GM18520 (cell line): ENCODE data around the gene NRG3.

Experiments
- ATAC-seq: cut with Tn5 transposase; IDR thresholded peaks from one replicate; pipeline ENCODE4 v1.9.1; 2021; ENCODE audit not compliant: unreplicated experiment

NRG3 gene

GRCh38 chr10:82462910-82463551, 588.0 kb downstream of the NRG3 start:
- no peak for ATAC-seq

- no peak for ATAC-seq
Measured at GRCh38 chr10:82463614-82464013, 588.6 kb downstream of the NRG3 start.

GRCh38 chr10:82464191-82464818, 589.3 kb downstream of the NRG3 start:
- no peak for ATAC-seq

DNA sequence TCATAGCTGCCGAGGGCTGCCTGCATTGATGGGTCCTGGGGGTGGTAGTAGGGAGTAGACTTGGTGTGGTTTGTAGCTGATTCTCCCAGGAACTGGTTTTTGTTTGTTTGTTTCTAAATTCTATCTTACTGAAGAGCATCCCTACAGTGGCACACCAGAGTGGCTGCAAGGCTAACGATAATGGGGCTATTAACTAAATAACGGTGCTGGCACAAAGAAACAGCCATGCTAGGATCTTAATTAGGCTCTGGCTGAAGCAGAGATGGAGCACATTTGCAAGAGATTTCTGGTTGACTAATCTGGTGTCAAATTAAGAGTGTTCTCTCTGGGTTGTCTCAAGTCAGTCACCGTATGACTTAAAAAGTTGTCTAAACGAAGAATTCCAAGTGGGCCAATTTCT, 590.0 kb downstream of the NRG3 start:
- ATAC-seq, result no peak

DNA sequence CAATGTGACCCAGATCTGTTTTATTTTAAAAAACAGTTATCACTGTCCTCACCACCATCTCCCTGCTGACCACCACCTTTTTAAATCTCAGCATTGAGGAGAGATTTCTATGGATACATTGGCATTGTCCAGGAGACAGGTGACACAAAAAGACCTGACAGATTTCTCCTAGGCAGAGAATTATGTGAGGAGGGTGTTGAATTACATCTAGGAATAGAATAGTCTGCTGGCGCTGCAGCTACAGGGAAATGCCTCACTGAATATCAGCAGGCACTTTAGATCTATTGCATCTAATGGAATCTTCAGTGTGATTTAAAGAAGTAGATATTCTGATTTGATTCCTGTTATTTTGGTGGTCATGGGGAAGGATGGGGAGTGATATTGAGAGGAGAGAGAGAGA, 593.5 kb downstream of the NRG3 start:
- ATAC-seq, result no peak

DNA sequence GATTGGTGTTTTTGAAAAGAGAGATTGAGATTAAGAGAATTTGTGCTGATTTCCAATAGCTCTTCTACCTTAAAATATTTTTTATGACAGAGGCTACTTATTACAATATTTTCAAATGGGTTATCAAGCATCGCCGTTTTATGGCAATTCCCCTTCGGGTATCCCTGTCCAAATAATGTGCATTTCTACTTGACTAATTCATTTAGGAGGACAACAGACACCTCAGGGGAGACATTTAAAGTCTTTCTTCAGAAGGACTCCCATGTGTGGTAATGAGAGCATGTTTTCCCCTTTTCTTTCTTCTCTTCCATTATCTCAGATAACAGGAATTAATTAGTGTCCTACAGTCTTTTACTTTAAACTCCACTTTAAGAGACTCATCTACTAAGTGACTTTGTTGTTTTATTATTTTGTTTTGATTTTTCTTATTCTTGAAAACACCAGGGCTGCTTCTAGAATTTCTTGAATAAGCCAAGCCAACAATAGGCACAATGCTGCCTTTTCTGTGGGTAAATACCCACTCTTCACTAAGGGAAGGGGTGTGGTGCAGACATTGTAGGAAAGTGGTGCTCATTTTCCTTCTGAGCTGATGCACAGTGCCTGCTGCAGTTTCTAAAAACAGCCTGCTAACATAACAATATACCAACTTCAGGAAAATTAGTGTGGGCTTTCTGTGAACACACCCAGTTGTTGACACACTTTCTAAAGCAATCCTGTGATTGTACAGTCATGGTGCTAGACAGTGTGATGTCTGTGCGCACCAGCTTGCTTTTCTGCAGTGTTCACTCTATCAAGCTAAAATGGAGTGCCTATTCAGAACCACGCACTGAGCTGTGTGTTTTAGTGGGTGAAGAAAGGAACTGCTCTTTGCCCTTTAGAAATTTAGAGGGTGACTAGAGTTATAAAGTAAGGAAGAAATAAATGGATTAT, 597.7 kb downstream of the NRG3 start:
- no peak for ATAC-seq

DNA sequence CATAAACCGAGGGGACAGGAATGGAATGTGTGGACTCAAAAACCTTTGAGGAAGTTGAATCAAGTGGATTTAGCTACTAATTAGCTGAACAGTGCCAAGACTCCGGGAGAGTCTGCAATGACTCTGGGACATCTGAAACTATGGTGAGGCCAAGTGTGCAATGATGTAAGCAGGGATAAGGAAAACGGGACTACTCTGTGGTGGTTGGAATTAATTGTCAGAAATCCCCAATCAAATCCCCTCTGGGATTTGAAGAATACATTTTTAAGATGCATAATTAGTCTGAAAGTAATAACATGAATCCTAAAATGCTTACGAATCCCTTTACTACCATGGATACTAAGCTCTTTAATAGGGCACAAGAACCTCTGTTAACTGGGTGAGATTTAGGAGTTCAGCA, 602.8 kb downstream of the NRG3 start:
- ATAC-seq, result no peak

- no peak for ATAC-seq
Measured at GRCh38 chr10:82492647-82493046, 617.7 kb downstream of the NRG3 start.

DNA sequence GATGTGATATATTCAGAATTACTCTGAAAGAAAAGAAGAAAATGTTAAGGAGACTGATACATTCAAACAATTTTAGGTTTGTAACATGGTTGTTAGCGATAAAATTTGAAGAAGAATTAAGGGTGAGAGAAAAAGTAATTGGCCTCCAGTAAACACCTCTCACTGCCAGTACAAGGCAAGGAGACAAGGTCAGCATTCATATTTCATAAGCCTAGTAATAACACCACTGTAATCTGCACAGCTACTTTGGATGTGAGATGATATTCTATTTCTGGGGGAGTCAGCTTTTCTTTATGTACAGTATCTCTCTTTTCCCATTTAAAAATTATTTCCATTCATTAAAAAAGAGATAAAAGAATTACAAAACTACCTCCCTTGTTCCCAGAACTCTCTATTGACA, 621.1 kb downstream of the NRG3 start:
- ATAC-seq, result no peak

DNA sequence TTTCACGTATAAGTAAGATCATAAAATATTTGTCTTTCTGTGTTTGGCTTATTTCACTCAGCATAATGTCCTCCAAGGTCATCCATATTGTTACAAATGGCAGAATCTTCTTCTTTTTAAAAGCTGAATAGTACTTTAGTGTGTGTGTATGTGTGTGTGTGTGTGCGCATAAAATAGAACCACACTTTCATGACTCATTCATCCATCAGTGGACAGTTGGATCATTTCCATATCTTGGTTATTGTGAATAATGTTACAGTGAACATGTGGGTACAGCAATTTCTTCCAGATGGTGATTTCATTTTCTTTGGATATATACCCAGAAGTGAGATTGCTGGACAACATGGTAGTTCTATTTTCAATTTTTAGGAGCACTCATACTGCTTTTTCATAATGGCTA, 622.4 kb downstream of the NRG3 start:
- ATAC-seq, result no peak

GRCh38 chr10:82498976-82499375, 624.0 kb downstream of the NRG3 start:
- no peak for ATAC-seq

DNA sequence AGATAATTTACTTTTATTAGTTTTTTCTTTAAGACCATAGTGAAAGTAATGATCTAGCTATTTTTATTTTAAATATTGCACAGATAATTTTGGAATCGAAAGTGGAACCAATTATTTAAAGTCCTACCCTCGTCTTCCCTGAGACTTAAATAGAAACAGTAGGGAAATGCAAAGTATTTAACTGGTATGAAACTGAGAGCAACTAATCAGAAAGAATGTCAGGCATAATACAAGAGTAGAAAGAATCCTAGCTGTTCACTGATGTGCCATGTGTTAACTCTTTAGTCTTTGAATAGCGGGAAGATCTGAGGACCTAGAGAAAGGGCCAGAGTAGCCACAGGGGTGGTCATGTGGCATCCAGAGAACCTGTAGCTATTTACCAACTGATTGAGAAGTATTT, 630.0 kb downstream of the NRG3 start:
- no peak for ATAC-seq

- no peak for ATAC-seq
Measured at GRCh38 chr10:82506680-82507376, 631.8 kb downstream of the NRG3 start.

GRCh38 chr10:82515256-82515655, 640.3 kb downstream of the NRG3 start:
- ATAC-seq, result no peak

DNA sequence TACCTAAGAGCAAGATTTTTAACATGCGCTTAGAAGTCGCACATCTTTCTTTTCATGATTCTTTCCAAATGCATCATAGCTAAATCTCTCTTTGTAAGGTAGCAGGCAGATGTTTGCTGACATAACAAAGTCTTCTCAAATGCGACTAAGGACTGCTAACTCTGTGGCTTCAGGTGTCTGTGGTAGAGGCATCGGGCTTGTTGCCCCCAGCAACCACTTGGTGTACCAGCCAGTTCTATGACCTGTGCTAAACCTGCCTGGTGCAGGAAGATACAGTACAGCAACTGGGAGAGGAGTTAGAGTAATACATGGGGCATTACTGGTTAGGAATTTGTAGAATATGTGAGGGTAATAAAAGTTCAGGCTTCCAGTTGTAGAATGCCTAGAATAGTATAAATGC, 654.1 kb downstream of the NRG3 start:
- no peak for ATAC-seq

GRCh38 chr10:82535457-82535856, 660.5 kb downstream of the NRG3 start:
- no peak for ATAC-seq

- ATAC-seq, result no peak
Measured at GRCh38 chr10:82536668-82537067, 661.7 kb downstream of the NRG3 start.

- ATAC-seq, result no peak
Measured at GRCh38 chr10:82538272-82538671, 663.3 kb downstream of the NRG3 start.

GRCh38 chr10:82543631-82544030, 668.6 kb downstream of the NRG3 start:
- no peak for ATAC-seq

GRCh38 chr10:82544377-82544776, 669.4 kb downstream of the NRG3 start:
- ATAC-seq, result no peak

DNA sequence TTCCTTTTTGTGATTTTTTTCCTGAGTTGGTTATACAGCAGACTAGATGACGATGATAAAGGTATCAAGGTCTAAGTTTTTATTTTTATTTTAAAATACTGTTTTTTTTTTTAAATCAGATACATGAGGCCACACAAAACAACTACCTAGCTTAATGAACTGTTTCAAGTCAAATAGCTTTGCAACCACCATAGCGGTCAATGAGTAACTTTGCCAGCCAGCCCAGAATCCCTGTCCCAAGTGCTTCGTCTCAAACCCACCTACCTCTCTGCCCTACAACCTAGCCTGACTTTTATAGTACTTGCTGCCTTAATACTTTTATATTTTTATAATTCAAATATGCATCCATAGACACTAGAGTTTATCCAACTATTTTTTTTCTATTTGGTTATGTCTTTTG, 676.5 kb downstream of the NRG3 start:
- no peak for ATAC-seq
